T-helper 17 cell (primary cell): ENCODE data around the gene VNN1. TPM values are rescaled to one million over a fixed set of nuclear protein-coding genes. Genes with fewer than 3 reads are reported as not detected.
"Not testable (repeated sequence)": the region's sequence is repeated elsewhere in the genome, so short reads cannot be mapped to it uniquely, and the experiment has no call there.

Experiments used
- ATAC-seq: fragments of 150-1000 bp; cut with Tn5 transposase; 2 replicates; pipeline ENCODE4 v1.10.0; 2021; ENCODE audit warnings: mild to moderate bottlenecking, moderate library complexity
- DNase-seq, 3 donors: peaks; one replicate each; pipeline versions ENCODE4 v3.0.0 to v3.0.0-alpha.2; 2020 to 2021
- H3K9me3 ChIP-seq: one replicate; pipeline ENCODE4 v1.7.0; 2013; ENCODE audit warnings: low read length, mild to moderate bottlenecking; ENCODE audit not compliant: control insufficient read depth, poor library complexity, severe bottlenecking
- H3K27ac Mint-ChIP-seq: one replicate; pipeline ENCODE4 v1.8.0; 2022; ENCODE audit warnings: mild to moderate bottlenecking, moderate library complexity, mixed read lengths
- H3K27me3 Mint-ChIP-seq: one replicate; pipeline ENCODE4 v1.8.0; 2022; ENCODE audit warnings: mixed read lengths
- H3K36me3 Mint-ChIP-seq: one replicate; pipeline ENCODE4 v1.8.0; 2022; ENCODE audit warnings: low read depth, mixed read lengths
- H3K4me1 Mint-ChIP-seq: one replicate; pipeline ENCODE4 v1.8.0; 2022; ENCODE audit warnings: mild to moderate bottlenecking, mixed read lengths
- H3K4me3 Mint-ChIP-seq: one replicate; pipeline ENCODE4 v1.8.0; 2022; ENCODE audit warnings: mild to moderate bottlenecking, moderate library complexity, mixed read lengths
- total RNA-seq, 4 donors: library from RNA in 2 of 4; stranded (reverse) in 2 of 4; gene quantifications; one replicate each; pipeline ENCODE4 v1.2.3 and lab custom pipeline; 2022 to 2026

VNN1 gene
- total RNA-seq, 2 donors from 2014 or later, result 0.22 to 0.42 TPM

DNA sequence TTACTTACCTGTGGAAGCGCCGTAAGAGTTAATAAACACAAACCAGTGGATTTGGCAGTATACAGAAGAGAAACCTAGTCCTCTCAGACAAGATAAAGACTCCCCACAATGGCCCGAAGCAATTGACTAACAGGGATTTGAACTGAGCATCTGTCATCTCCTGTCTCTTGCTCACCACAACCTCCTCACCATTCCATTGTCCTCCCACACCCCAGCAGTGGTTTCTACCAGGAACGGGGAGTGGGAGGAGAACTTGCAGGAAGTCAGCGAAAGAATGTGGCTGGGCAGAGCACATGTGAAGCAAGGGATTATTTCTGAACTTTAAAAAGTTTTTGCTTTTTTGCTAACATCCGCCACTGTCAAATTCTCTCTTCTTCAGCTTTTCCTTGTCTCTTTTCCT lies 30.3 kb downstream of the VNN1 start:
- Mint-ChIP-seq H3K36me3 (no peaks in the 10 kb centered on the region), H3K4me1 (no peaks in the 10 kb centered on the region), H3K27me3 (peaks cover 34% of the 10 kb centered on the region), H3K4me3 (no peak overlapping the region), H3K27ac (no peak overlapping the region)
- ATAC-seq (no peak), DNase-seq (no peak)
- H3K9me3 ChIP-seq, result no peaks in the 10 kb centered on the region

DNA sequence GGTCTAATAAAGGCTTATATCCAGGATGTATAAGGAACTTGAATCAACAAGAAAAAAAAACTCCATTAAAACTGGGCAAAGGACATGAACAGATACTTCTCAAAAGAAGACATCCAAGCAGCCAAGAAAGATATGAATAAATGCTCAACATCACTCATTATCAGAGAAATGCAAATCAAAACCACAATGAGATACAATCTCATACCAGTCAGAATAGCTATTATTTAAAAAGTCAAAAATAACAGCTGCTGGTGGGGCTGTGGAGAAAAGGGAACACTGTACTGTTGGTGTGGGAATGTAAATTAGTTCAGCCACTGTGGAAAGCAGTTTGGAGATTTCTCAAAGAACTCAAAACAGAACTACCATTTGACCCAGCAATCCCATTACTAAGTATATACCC lies 34.8 kb downstream of the VNN1 start:
- H3K27me3 Mint-ChIP-seq, result peaks cover 31% of the 10 kb centered on the region
- DNase-seq, H3K4me1 Mint-ChIP-seq, H3K36me3 Mint-ChIP-seq, H3K9me3 ChIP-seq, H3K27ac Mint-ChIP-seq, H3K4me3 Mint-ChIP-seq, ATAC-seq: not testable (repeated sequence)

DNA sequence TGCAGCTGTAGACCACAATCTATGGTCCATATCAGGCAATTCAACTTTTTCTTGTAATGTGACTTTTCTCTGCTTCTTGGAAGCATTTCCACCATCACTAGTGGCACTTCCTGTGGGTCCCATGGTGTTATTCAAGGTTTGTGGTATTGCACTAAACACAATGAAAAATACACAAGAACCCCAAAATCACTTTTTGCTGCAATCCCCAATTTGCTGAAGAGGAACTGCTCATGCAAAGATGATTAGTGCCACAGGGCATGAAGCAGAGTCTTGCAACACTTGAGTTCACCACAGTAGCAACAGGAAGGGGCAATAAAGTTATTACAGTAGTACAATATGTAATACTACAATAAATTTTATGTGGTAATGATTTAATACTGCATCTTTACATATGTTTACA lies 38.1 kb downstream of the VNN1 start:
- H3K9me3 ChIP-seq, result no peaks in the 10 kb centered on the region
- Mint-ChIP-seq H3K4me3 (no peak overlapping the region), H3K27ac (no peak overlapping the region), H3K27me3 (peaks cover 25% of the 10 kb centered on the region), H3K4me1 (no peaks in the 10 kb centered on the region), H3K36me3 (no peaks in the 10 kb centered on the region)
- DNase-seq, result no peak
- ATAC-seq, result no peak

DNA sequence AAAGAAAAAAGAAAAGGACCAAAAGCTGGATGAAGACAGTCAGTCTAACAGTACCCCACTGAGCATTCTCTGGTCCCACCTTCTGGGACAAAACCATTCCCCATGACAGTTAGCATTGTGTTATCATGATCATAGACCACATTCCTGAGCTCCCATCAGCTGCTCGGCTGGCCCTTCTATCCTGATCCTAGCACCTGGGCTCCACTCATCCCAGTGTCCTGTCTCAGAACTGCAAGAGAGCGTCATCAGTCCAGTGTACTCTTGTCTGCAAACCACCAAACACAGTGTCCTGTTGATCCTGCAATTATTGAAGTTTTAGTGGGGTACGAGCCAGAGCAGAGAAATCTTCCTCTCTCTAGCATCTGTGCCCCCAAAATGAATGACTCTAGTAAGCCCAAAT lies 38.9 kb downstream of the VNN1 start:
- Mint-ChIP-seq H3K27me3 (peaks cover 25% of the 10 kb centered on the region), H3K4me1 (peaks cover under 1% of the 10 kb centered on the region), H3K36me3 (no peaks in the 10 kb centered on the region), H3K4me3 (no peak overlapping the region), H3K27ac (no peak overlapping the region)
- ATAC-seq (no peak), DNase-seq (no peak)
- H3K9me3 ChIP-seq, result no peaks in the 10 kb centered on the region

DNA sequence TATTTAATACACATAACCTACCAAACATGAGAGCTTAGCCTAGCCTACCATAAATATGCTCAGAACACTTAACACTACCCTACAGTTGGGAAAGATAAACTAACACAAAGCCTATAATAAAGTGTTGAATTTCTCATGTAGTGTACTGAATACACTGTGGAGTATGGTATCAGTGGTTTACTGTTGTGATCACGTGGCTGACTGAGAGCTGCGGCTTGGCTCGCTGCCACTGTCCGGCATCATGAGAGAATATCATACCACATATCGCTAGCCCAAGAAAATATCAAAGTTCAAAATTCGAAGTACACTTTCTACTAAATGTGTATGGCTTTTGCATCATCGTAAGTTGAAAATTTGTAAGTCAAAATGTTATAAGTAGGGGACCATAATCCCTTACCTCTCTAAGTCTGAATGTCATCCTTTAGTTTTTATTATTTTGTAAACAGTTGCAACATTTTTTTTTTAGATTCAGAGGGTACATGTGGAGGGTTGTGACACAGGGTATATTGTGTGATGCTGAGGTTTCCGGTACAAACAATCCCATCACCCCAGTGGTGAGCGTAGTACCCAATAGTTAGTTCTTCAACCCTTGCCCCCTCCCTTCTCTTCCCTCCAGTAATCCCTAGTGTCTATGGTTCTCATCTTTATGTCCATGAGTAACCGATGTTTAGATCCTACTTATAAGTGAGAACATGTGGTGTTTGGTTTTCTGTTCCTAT lies 40.3 kb downstream of the VNN1 start:
- ATAC-seq (no peak), DNase-seq (no peak)

DNA sequence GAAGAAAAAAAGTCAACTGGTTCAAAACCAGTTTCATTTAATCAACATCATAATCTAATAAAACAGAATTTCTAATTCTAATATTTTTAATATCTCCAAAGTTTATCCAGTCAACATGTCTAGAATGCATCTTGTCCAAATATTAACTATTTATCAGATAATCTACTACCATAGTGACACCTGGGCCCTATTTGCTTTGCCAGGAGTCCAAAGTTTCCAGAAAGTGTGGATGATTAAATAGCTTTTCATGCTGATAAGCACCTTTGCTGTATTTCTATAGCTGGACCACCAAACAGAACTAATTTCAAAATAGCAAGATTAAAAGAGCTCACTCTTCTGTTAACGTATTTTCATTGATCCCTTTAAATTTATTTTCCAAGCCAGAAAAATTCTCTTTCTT lies 42.6 kb downstream of the VNN1 start:
- DNase-seq (no peak), ATAC-seq (no peak)
- peaks cover 5% of the 10 kb centered on the region for H3K4me1 Mint-ChIP-seq
- peaks cover 21% of the 10 kb centered on the region for H3K27me3 Mint-ChIP-seq
- H3K36me3 Mint-ChIP-seq, result no peaks in the 10 kb centered on the region
- no peaks in the 10 kb centered on the region for H3K9me3 ChIP-seq
- no peak overlapping the region for H3K4me3 Mint-ChIP-seq
- H3K27ac Mint-ChIP-seq, result no peak overlapping the region

More for the DNA sequence above, 40.3 kb downstream of the VNN1 start:
- Mint-ChIP-seq H3K36me3 (no peaks in the 10 kb centered on the region), H3K27ac (no peak overlapping the region), H3K4me1 (peaks cover 5% of the 10 kb centered on the region), H3K27me3 (peaks cover 22% of the 10 kb centered on the region), H3K4me3 (no peak overlapping the region)
- no peaks in the 10 kb centered on the region for H3K9me3 ChIP-seq

DNA sequence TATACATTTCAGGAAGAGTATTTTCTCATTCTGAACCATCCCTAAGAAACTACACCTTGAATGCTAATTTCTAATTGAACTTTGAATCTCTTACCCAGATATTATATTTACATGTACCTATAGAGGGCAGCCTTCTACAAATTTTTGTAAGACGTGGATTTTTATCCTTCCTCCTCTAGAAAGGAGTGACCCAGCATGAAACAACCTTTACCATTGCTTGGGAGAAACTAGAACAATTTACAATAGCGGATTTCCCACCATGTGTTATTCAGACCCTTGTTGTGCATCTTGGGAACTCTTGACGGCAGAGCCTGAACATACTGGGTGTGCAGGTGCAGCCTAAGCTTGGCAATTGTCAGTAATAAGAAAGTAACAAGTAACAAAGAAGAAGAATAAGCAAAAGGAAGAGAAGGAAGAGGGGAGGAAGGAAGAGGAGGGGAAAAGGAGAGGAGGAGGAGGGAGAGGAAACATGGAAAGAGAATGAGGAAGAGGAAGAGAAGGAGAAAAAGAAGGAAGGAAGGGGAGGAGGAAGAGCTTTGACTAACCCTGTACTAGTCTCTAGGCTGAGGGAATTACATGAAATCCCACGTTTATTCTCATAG lies 44.1 kb downstream of the VNN1 start:
- no peaks in the 10 kb centered on the region for H3K36me3 Mint-ChIP-seq
- DNase-seq (no peak), ATAC-seq (peak; percentile 57)
- peaks cover 5% of the 10 kb centered on the region for H3K4me1 Mint-ChIP-seq
- peak overlapping the region; percentile 72 for H3K4me3 Mint-ChIP-seq
- H3K27ac Mint-ChIP-seq, result peak overlapping the region; percentile 51
- H3K27me3 Mint-ChIP-seq, result peaks cover 20% of the 10 kb centered on the region
- no peaks in the 10 kb centered on the region for H3K9me3 ChIP-seq

DNA sequence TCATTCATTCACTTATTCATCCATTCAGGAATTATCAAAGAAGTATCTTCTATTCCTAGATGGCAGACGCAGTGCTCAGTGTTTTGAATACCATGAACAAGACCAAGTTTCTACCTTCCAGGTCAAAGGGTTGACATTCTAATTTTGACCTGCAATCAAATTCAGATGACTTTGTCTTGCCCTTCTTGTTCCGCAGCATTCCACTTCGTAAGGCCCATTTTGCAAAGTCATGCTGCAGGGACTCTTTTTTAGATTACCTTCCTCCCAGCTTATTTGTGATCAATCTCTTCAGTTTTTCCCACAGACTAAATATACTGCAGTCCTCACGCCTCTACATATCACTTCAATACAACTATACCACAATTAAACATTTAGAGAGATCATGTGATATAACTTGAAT lies 47.7 kb downstream of the VNN1 start:
- peaks cover 19% of the 10 kb centered on the region for H3K27me3 Mint-ChIP-seq
- no peak overlapping the region for H3K4me3 Mint-ChIP-seq
- no peak for DNase-seq
- H3K27ac Mint-ChIP-seq, result no peak overlapping the region
- peaks cover 3% of the 10 kb centered on the region for H3K36me3 Mint-ChIP-seq
- no peaks in the 10 kb centered on the region for H3K9me3 ChIP-seq
- no peak for ATAC-seq
- peaks cover 7% of the 10 kb centered on the region for H3K4me1 Mint-ChIP-seq

DNA sequence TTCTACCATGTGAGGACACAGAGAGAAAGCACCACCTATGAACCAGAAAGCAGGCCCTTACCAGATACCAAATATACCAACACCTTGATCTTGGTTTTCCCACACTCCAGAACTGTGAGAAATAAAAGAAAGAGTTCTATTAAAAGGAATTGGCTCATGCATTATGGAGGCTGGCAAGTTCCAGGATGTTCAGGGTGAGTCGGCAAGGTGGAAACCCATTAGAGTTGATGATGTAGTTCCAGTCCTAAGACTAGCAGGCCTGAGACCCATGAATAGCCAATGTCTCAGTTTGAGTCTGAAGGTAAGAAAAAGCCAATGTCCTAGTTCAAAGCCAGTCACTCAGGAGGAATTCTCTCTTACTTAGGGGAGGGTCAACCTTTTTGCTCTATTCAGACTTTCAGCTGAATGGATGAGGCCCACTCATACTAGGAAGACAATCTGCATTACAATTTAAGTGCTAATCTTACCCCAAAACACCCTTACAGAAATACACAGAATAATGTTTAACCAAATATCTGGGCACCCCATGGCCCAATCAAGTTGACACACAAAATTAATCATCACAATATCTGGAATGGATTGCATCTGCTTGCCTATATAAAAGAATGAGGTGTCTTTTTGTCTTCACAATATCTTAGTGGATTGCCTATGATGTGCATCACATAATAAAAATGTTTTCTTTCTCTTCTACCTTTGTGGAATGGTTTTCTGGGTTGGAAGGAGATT lies 49.4 kb downstream of the VNN1 start:
- H3K4me1 Mint-ChIP-seq, result peaks cover 2% of the 10 kb centered on the region
- no peak for ATAC-seq
- no peak overlapping the region for H3K27ac Mint-ChIP-seq
- peaks cover 14% of the 10 kb centered on the region for H3K27me3 Mint-ChIP-seq
- no peak overlapping the region for H3K4me3 Mint-ChIP-seq
- no peaks in the 10 kb centered on the region for H3K9me3 ChIP-seq
- DNase-seq, result no peak
- H3K36me3 Mint-ChIP-seq, result peaks cover 3% of the 10 kb centered on the region

DNA sequence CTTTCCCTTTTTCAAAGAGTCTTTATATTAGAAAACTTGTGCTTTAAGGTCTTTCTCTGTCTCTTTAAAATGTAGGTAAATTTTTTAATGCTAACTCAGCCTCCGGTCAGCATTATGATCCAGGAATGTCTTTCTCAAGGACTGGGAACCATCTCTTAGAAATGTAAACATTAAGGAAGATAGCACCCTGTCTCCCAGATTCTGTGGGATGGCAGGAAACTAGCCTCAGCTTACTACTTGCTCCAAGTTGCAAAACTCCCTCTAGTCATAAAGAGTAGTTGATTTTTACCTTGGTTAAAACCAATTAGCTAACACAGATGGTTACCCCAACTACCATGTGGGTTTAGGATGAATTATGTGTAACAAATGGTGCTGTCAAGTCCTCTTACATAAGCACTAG lies 50.2 kb downstream of the VNN1 start:
- no peaks in the 10 kb centered on the region for H3K9me3 ChIP-seq
- Mint-ChIP-seq H3K27ac (no peak overlapping the region), H3K27me3 (peaks cover 12% of the 10 kb centered on the region), H3K4me3 (no peak overlapping the region), H3K36me3 (peaks cover 3% of the 10 kb centered on the region), H3K4me1 (peaks cover 2% of the 10 kb centered on the region)
- no peak for DNase-seq
- ATAC-seq, result no peak

DNA sequence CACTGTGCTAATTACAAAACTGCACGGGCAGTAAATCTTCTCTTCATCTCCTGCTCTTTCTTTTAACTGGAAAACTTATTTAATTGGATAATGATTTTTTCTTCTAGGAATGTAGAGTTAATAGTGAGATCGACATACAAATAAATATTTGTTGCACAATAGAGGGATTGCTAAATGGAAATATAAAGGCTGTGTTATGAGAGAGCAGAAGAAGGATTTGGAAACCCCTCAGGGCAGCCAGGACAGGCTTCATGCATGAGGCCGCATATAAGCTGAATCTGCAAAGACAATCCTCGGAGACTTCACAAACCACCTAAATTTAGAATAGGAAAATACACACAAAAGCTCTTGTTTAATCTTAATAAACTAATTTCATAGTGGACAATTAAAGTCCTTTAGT lies 51.9 kb downstream of the VNN1 start:
- DNase-seq, result no peak
- Mint-ChIP-seq H3K4me1 (peaks cover 2% of the 10 kb centered on the region), H3K27me3 (peaks cover 7% of the 10 kb centered on the region), H3K27ac (no peak overlapping the region), H3K36me3 (peaks cover 3% of the 10 kb centered on the region), H3K4me3 (no peak overlapping the region)
- no peaks in the 10 kb centered on the region for H3K9me3 ChIP-seq
- ATAC-seq, result no peak

DNA sequence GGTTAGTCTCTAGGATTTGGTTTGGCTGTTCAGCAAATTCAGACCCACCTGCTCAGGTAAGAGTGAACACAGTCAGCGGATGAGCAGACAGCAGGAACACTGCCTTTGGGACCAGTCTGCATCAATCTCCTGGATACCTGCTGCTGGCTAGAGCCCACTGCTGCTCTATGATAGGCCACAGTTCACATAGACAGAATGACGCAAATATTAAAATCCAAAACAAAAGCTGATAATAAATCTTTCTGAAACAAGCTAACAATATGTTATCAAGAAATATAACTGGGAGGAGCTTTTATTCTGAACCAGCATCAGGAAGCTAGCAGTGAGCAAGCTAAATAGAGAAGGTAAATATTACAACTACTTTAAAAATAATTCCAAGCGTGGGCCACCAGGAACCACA lies 54.8 kb downstream of the VNN1 start, which contains the start of gene TAAR1:
Gene TAAR1, minus strand, starts transcription at position 101 of the 400 bp plus-strand sequence. CDS start 13,179 bp downstream, outside the sequence.
- H3K36me3 Mint-ChIP-seq, result peaks cover 3% of the 10 kb centered on the region
- H3K9me3 ChIP-seq, result no peaks in the 10 kb centered on the region
- H3K27ac Mint-ChIP-seq, result no peak within 1 kb of the TSS
- H3K27me3 Mint-ChIP-seq, result peaks cover 7% of the 10 kb centered on the region
- H3K4me3 Mint-ChIP-seq, result no peak within 1 kb of the TSS
- H3K4me1 Mint-ChIP-seq, result peaks cover 2% of the 10 kb centered on the region
- DNase-seq, result no peak
- ATAC-seq, result no peak

DNA sequence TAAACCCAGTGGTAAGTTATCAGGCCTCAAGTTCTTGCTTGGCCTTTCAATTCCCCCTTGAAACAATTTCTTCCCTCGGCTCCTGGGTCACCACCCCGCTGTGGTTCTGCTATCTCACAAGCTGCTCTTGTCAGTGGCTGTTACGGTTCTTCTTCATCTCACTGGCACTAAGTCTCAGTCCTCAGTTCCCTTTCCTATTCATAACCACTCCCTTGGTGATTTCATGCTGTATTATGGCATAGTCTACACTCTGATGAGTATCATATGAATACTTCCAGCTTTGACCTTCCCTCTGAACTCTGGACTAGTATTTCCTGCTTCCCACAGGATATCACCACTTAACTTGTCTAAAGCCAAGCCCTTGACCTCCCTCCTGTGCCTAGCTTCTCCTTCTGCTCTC lies 62.8 kb downstream of the VNN1 start:
- peaks cover 7% of the 10 kb centered on the region for H3K27me3 Mint-ChIP-seq
- H3K4me1 Mint-ChIP-seq, result peaks cover 3% of the 10 kb centered on the region
- no peak overlapping the region for H3K4me3 Mint-ChIP-seq
- H3K27ac Mint-ChIP-seq, result no peak overlapping the region
- no peaks in the 10 kb centered on the region for H3K9me3 ChIP-seq
- ATAC-seq, result no peak
- no peaks in the 10 kb centered on the region for H3K36me3 Mint-ChIP-seq
- DNase-seq, result no peak
